Fibroblast of skin of back (primary cell): ENCODE data around the gene MED22.
"Not testable (repeated sequence)": the region's sequence is repeated elsewhere in the genome, so short reads cannot be mapped to it uniquely, and the experiment has no call there.

Experiments
- DNase-seq: peaks from one replicate; pipeline ENCODE4 v3.0.0-alpha.2; 2013

The MED22 gene

GRCh38 chr9:133354766-133355165 is 6.8 kb upstream of the MED22 start:
- no peak for DNase-seq

GRCh38 chr9:133353548-133353947 is 5.6 kb upstream of the MED22 start:
- DNase-seq = no peak

GRCh38 chr9:133352635-133353340 is 4.9 kb upstream of the MED22 start:
- DNase-seq = no peak

- DNase-seq = peak; percentile 64
These were observed 4.1 kb upstream of the MED22 start for GRCh38 chr9:133351908-133352634.

GRCh38 chr9:133351526-133351907 is 3.6 kb upstream of the MED22 start:
- no peak for DNase-seq

- DNase-seq = no peak
These were observed 2.2 kb upstream of the MED22 start for GRCh38 chr9:133349965-133350616.

GRCh38 chr9:133348718-133349573 is 1.0 kb upstream of the MED22 start:
- DNase-seq = no peak

- DNase-seq = peak; percentile 35
These were observed 381 bp downstream of the MED22 start for GRCh38 chr9:133347515-133347984.

GRCh38 chr9:133346021-133346785 is 1.7 kb downstream of the MED22 start:
- DNase-seq = no peak

- DNase-seq = no peak
These were observed 2.3 kb downstream of the MED22 start for GRCh38 chr9:133345596-133345995.

- no peak for DNase-seq
These were observed 3.0 kb downstream of the MED22 start for GRCh38 chr9:133344979-133345378.

- DNase-seq = no peak
These were observed 3.9 kb downstream of the MED22 start for GRCh38 chr9:133344071-133344470.

- no peak for DNase-seq
These were observed 5.4 kb downstream of the MED22 start for GRCh38 chr9:133342570-133342969.

- DNase-seq = no peak
These were observed 5.9 kb downstream of the MED22 start for GRCh38 chr9:133342069-133342406.

- no peak for DNase-seq
These were observed 6.4 kb downstream of the MED22 start for GRCh38 chr9:133341369-133342068.

GRCh38 chr9:133340916-133341315 is 7.0 kb downstream of the MED22 start:
- no peak for DNase-seq

GRCh38 chr9:133340256-133340655 is 7.7 kb downstream of the MED22 start:
- DNase-seq = no peak

- DNase-seq = no peak
These were observed 8.3 kb downstream of the MED22 start for GRCh38 chr9:133339641-133340040.

GRCh38 chr9:133335924-133336811 is 11.8 kb downstream of the MED22 start, which contains the start of gene SURF6:
Gene SURF6, minus strand, starts transcription at chr9:133336188. Its CDS starts 56 bp downstream, at chr9:133336132.
- DNase-seq = peak; percentile 91

GRCh38 chr9:133334888-133335287 is 13.0 kb downstream of the MED22 start:
- not testable (repeated sequence) for DNase-seq
